RKO (cell line): ENCODE data around the gene MAPKBP1.
A peak's percentile ranks its signal among the peaks of the same experiment; 100 is the strongest.
"Not testable (repeated sequence)": the region's sequence is repeated elsewhere in the genome, so short reads cannot be mapped to it uniquely, and the experiment has no call there.

Source experiments
- DNase-seq: peaks from one replicate; pipeline ENCODE4 v3.0.0-alpha.2; 2016; ENCODE audit warnings: low spot score

The MAPKBP1 gene

GRCh38 chr15:41825572-41826535, 51.6 kb downstream of the MAPKBP1 start:
- no peak for DNase-seq

GRCh38 chr15:41827290-41827879, 53.1 kb downstream of the MAPKBP1 start:
- DNase-seq = no peak

GRCh38 chr15:41827880-41828806, 53.9 kb downstream of the MAPKBP1 start, which contains the start of gene JMJD7:
Gene JMJD7, plus strand, starts transcription at chr15:41828092. Its CDS starts 33 bp downstream, at chr15:41828125.
- DNase-seq = peak; percentile 80

GRCh38 chr15:41828807-41829141, 54.5 kb downstream of the MAPKBP1 start:
- peak; percentile 46 for DNase-seq

GRCh38 chr15:41829959-41830646, 55.8 kb downstream of the MAPKBP1 start:
- no peak for DNase-seq

GRCh38 chr15:41831291-41831690, 57.0 kb downstream of the MAPKBP1 start:
- not testable (repeated sequence) for DNase-seq

GRCh38 chr15:41832208-41832607, 57.9 kb downstream of the MAPKBP1 start:
- no peak for DNase-seq

GRCh38 chr15:41832875-41833274, 58.6 kb downstream of the MAPKBP1 start:
- DNase-seq = no peak

- DNase-seq = no peak
Observed at GRCh38 chr15:41834096-41834495, 59.8 kb downstream of the MAPKBP1 start.

GRCh38 chr15:41836073-41836472, 61.8 kb downstream of the MAPKBP1 start:
- no peak for DNase-seq

GRCh38 chr15:41836713-41837454, 62.6 kb downstream of the MAPKBP1 start:
- DNase-seq = no peak

GRCh38 chr15:41838400-41838897, 64.2 kb downstream of the MAPKBP1 start, which contains the start of gene PLA2G4B:
Gene PLA2G4B, plus strand, starts transcription at chr15:41838847. Its CDS starts 67 bp downstream, at chr15:41838914.
- no peak for DNase-seq

- DNase-seq = no peak
Observed at GRCh38 chr15:41839781-41840491, 65.7 kb downstream of the MAPKBP1 start.

GRCh38 chr15:41840673-41841072, 66.4 kb downstream of the MAPKBP1 start:
- DNase-seq = no peak

- no peak for DNase-seq
Observed at GRCh38 chr15:41841131-41841530, 66.8 kb downstream of the MAPKBP1 start.

- DNase-seq = no peak
Observed at GRCh38 chr15:41842229-41842628, 67.9 kb downstream of the MAPKBP1 start.

GRCh38 chr15:41843571-41843970, 69.3 kb downstream of the MAPKBP1 start:
- DNase-seq = no peak

GRCh38 chr15:41844814-41845213, 70.5 kb downstream of the MAPKBP1 start:
- no peak for DNase-seq

- no peak for DNase-seq
Observed at GRCh38 chr15:41847206-41847605, 72.9 kb downstream of the MAPKBP1 start.

- no peak for DNase-seq
Observed at GRCh38 chr15:41847981-41848380, 73.7 kb downstream of the MAPKBP1 start.
